AG10803 (cell line): ENCODE measurements around the gene THAP9.
"Not testable (repeated sequence)": the region's sequence is repeated elsewhere in the genome, so short reads cannot be mapped to it uniquely, and the experiment has no call there.

Experiments used
- DNase-seq: peaks from one replicate; pipeline ENCODE4 v3.0.0; 2010; ENCODE audit warnings: low read depth
- H3K4me3 ChIP-seq: 2 replicates; pipeline ENCODE4 v1.5.1; 2011; ENCODE audit warnings: mild to moderate bottlenecking, low read length, control low read depth
- TF ChIP-seq, protein P1 (sequence below): conservative IDR thresholded peaks from 2 replicates; pipeline ENCODE4 v1.5.1; 2011; ENCODE audit warnings: mild to moderate bottlenecking, low read length, control low read depth, inconsistent platforms

Gene THAP9

DNA sequence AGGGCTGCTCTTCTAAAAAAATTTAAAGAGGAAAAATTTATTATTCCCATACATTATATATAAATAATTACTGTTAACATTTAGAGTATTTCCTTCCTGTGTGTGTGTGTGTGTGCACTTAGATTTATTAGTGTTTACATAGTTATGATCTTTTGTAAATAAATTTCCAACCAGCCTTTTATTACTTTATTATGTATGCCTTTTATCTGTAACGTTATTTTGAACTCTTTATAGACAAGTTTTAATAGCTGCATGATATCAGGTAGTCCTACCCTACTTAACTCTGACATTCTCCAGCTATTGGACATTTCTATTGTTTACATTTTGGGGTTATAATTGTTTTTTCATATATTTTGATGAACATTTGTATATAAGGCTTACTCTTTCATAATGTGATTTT, 8.8 kb downstream of the THAP9 start:
- TF ChIP-seq, protein P1, sequence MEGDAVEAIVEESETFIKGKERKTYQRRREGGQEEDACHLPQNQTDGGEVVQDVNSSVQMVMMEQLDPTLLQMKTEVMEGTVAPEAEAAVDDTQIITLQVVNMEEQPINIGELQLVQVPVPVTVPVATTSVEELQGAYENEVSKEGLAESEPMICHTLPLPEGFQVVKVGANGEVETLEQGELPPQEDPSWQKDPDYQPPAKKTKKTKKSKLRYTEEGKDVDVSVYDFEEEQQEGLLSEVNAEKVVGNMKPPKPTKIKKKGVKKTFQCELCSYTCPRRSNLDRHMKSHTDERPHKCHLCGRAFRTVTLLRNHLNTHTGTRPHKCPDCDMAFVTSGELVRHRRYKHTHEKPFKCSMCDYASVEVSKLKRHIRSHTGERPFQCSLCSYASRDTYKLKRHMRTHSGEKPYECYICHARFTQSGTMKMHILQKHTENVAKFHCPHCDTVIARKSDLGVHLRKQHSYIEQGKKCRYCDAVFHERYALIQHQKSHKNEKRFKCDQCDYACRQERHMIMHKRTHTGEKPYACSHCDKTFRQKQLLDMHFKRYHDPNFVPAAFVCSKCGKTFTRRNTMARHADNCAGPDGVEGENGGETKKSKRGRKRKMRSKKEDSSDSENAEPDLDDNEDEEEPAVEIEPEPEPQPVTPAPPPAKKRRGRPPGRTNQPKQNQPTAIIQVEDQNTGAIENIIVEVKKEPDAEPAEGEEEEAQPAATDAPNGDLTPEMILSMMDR, result no peak
- DNase-seq, result no peak
- H3K4me3 ChIP-seq, result no peak overlapping the region

DNA sequence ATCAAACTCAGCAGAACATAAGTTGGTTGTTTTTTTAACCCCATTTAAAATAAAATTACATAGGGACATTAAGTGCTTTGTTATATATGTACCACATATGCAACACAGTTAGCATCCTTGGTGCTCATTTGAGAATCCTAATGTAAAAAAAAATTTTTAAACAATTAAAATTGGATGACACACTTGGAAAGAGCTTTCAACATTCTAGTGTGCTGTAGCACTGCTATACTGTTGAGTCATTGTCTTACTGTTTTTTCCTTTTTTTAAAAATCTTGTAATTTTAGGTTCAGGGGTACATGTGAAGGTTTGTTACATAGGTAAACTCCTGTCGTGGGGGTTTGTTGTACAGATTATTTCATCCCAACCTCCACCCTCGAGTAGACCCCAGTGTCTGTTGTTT, 12.8 kb downstream of the THAP9 start:
- TF ChIP-seq, protein P1, result no peak
- DNase-seq, result peak; percentile 11
- H3K4me3 ChIP-seq, result no peak overlapping the region

DNA sequence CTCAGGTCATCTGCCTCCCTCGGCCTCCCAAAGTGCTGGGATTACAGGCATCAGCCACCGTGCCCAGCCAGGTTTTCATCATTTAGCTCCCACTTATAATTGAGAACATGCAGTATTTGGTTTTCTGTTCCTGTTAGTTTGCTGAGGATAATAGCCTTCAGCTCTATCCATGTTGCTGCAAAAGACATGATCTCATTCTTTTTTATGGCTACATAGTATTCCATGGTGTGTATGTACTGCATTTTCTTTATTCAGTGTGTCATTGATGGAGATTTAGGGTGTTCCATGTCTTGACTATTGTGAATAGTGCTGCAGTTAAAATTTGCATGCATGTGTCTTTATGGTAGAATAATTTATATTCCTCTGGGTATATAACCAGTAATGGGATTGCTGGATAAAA, 13.4 kb downstream of the THAP9 start:
- H3K4me3 ChIP-seq, DNase-seq: not testable (repeated sequence)

DNA sequence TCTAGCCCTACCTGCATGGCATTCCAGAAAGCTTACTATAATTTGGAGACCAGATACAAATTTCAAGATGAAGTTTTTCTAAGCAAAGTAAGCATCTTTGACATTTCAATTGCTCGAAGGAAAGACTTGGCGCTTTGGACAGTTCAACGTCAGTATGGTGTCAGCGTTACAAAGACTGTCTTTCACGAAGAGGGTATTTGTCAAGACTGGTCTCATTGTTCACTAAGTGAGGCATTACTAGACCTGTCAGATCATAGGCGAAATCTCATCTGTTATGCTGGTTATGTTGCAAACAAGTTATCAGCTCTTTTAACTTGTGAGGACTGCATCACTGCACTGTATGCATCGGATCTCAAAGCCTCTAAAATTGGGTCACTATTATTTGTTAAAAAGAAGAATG, 17.6 kb downstream of the THAP9 start:
- TF ChIP-seq, protein P1, result no peak
- no peak overlapping the region for H3K4me3 ChIP-seq
- no peak for DNase-seq

DNA sequence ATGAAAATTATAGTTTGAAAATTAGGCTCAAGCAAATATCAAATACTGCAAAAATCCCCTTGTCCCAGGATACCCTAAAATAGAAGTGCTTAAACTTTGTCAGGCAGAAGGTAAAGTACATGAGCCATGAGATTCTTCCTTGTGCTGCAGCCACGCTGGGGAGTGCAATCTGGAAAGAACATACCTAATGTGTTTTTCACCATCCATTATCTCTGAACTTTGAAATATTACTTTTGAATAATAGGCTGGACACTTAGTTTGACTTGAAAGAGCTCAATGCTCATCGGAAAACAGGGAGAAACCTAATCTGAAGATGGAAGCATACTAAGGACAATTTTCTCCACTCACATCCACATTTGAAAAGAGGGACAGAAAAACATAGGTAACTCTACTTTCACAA, 18.9 kb downstream of the THAP9 start:
- no peak overlapping the region for H3K4me3 ChIP-seq
- TF ChIP-seq, protein P1, result no peak

DNA sequence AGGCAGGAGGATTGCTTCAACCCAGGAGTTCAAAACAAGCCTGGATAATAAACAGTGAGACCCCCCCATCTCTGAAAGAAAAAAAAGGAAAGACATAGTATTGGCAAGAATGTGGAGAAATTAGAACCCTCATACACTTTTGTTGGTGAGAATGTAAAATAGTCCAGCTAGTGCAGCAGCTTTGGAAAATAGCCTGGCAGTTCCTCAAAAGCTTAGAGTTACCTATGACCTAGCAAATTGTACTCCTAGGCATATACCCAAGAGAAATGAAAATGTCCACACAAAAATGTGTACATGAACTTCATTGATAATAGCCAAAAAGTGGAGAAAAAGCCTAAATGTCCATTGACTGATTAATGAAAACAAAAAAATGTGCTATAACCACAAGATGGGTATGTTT, 21.3 kb downstream of the THAP9 start:
- no peak for DNase-seq
- TF ChIP-seq, protein P1, result no peak
- no peak overlapping the region for H3K4me3 ChIP-seq

More for the DNA sequence above, 18.9 kb downstream of the THAP9 start:
- no peak for DNase-seq

DNA sequence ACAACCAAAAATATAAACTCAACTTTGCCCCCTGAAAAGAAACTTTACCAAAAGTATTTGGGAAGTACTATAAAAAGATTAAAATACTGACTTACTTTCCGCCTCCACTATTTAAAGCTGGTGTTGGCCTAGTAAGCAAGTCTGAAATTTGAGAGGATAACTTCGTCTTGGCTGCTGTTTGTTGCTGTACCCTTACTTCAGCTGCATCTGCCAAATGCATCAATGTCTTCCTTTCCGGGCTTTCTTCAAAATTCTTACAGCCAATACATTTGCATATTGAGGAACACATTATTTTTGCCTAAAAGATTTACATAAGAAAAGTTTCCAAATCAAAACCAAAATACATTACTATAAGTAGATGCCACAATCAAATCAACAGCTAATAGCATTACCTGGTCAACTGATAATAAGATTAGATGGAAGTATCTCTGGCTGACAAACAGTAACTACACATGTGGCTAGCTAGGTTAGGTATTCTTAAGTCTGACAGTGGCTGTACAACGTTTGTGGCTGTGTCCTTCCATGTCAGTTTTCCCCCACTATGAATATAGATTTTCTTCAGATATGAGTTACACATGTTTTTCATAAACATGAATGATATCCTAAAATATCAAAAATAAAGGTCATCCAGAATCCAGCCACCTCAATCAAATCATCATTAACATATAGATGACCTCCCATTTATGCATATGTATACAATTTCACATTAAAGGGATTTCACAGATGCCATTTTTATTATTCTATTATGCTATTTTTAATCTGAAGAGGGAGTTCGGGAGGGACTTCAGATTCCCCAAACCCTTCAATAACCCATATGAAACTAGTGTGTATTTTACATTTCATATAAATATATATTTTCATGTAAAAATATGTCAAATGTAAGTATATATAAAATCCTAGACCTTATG, 30.6 kb downstream of the THAP9 start:
- H3K4me3 ChIP-seq, result no peak overlapping the region
- no peak for DNase-seq
- TF ChIP-seq, protein P1, result no peak
